OCI-LY7 (cell line): ENCODE results near the gene DNMT3B. TPM values are rescaled to one million over a fixed set of nuclear protein-coding genes. Genes with fewer than 3 reads are reported as not detected.

Source experiments
- BruUV-seq: library from RNA; stranded (reverse); fragments of 400-500 nt; replicated peaks from 2 replicates; lab custom pipeline; 2021; lab: Mats Ljungman, UMichigan
- CTCF ChIA-PET: fragments of 300-600 bp; sonication (Branson Sonifier 250); formaldehyde crosslinking; loops from one replicate; lab custom pipeline; 2022; ENCODE audit warnings: antibody characterized with exemption; ENCODE audit not compliant: unreplicated experiment; lab: Charles Lee
- POLR2A ChIA-PET: fragments of 300-600 bp; sonication (Branson Sonifier 250); formaldehyde crosslinking; loops from one replicate; lab custom pipeline; 2022; ENCODE audit warnings: antibody characterized with exemption; lab: Charles Lee
- DNase-seq: peaks from one replicate; pipeline ENCODE4 v3.0.0-alpha.2; 2015; ENCODE audit warnings: low spot score
- H2AFZ ChIP-seq: fragments of 200-600 bp; sonication (generic), shearing (Covaris generic); 2 replicates; pipeline ENCODE4 v1.6.1; 2014; ENCODE audit warnings: mild to moderate bottlenecking, antibody characterized with exemption, low read length, moderate library complexity
- H3K27ac ChIP-seq: fragments of 200-600 bp; sonication (generic); 2 replicates; pipeline ENCODE4 v1.5.1; 2014; ENCODE audit warnings: mixed run types, low read depth, mild to moderate bottlenecking, moderate library complexity, low read length, inconsistent platforms; ENCODE audit not compliant: poor library complexity, severe bottlenecking
- H3K36me3 ChIP-seq: fragments of 200-600 bp; sonication (generic); 2 replicates; pipeline ENCODE4 v1.6.1; 2014; ENCODE audit warnings: mild to moderate bottlenecking, antibody characterized with exemption, low read length, moderate library complexity, mixed read lengths; ENCODE audit not compliant: insufficient read depth
- H3K4me1 ChIP-seq: fragments of 200-600 bp; sonication (generic); 2 replicates; pipeline ENCODE4 v1.5.1; 2014; ENCODE audit warnings: mild to moderate bottlenecking, low read length; ENCODE audit not compliant: insufficient read depth, poor library complexity, severe bottlenecking
- H3K4me2 ChIP-seq: fragments of 200-600 bp; sonication (generic); 2 replicates; pipeline ENCODE4 v1.6.1; 2014; ENCODE audit warnings: mild to moderate bottlenecking, low read length
- H3K4me3 ChIP-seq: fragments of 200-600 bp; sonication (generic); 2 replicates; pipeline ENCODE4 v1.5.1; 2014; ENCODE audit warnings: mild to moderate bottlenecking, low read depth, low read length; ENCODE audit not compliant: poor library complexity, severe bottlenecking
- H3K79me2 ChIP-seq: fragments of 200-600 bp; sonication (generic); 2 replicates; pipeline ENCODE4 v1.6.1; 2016; ENCODE audit warnings: low read depth, mild to moderate bottlenecking, low read length, moderate library complexity, mixed read lengths; ENCODE audit not compliant: insufficient read depth
- H3K9me2 ChIP-seq: fragments of 200-600 bp; sonication (generic); 2 replicates; pipeline ENCODE4 v1.6.1; 2016; ENCODE audit warnings: mild to moderate bottlenecking, low read length, mixed read lengths; ENCODE audit not compliant: insufficient read depth
- H3K9me3 ChIP-seq: fragments of 200-600 bp; sonication (generic); 2 replicates; pipeline ENCODE4 v1.6.1; 2014; ENCODE audit warnings: mild to moderate bottlenecking, mixed run types, low read length, mixed read lengths
- H4K20me1 ChIP-seq: fragments of 200-600 bp; sonication (generic); 2 replicates; pipeline ENCODE4 v1.6.1; 2014; ENCODE audit warnings: mild to moderate bottlenecking, antibody characterized with exemption, low read length, moderate library complexity, mixed read lengths; ENCODE audit not compliant: insufficient read depth
- CTCF ChIP-seq: fragments of 200-600 bp; sonication (generic); conservative IDR thresholded peaks from 2 replicates; pipeline ENCODE4 v1.5.1; 2014; ENCODE audit warnings: mild to moderate bottlenecking, antibody characterized with exemption, low read length, moderate library complexity, mixed read lengths
- EZH2phosphoT487 ChIP-seq: fragments of 200-600 bp; sonication (generic); IDR thresholded peaks from 2 replicates; pipeline ENCODE4 v1.6.1; 2018; ENCODE audit warnings: low read depth, borderline replicate concordance, mild to moderate bottlenecking, mixed run types, antibody characterized with exemption, low read length, moderate library complexity, mixed read lengths
- intact Hi-C: fragments of 100-400 bp; cut with micrococcal nuclease; formaldehyde crosslinking; loops from one replicate; pipeline ENCODE4 v1.10.0; 2022; ENCODE audit not compliant: unreplicated experiment
- total RNA-seq, 2 experiments: library from RNA; depleted of rRNA in 1 of 2; stranded (reverse); fragments of >200 nt in 1 of 2; shearing (Covaris generic) in 1 of 2; gene quantifications; 2 replicates each; pipeline ENCODE4 v1.2.3, GENCODE V29; 2014 to 2022

Gene DNMT3B
- total RNA-seq, 2 experiments from 2014 or later = 12.1 to 13.8 TPM

GRCh38 chr20:32749914-32750637 lies 12.1 kb upstream of the DNMT3B start:
- H3K9me3 ChIP-seq = no peaks in the 10 kb centered on the region
- H2AFZ ChIP-seq = no peak overlapping the region; the same call in 1 of the 2 replicates
- H3K4me3 ChIP-seq = no peak overlapping the region
- no peak for TF ChIP-seq CTCF
- no peak for TF ChIP-seq EZH2phosphoT487
- H3K27ac ChIP-seq = no peak overlapping the region
- no peaks in the 10 kb centered on the region for H4K20me1 ChIP-seq
- no peaks in the 10 kb centered on the region for H3K9me2 ChIP-seq
- H3K4me1 ChIP-seq = peaks cover 10% of the 10 kb centered on the region
- CTCF ChIA-PET = no interaction called here
- H3K79me2 ChIP-seq = no peaks in the 10 kb centered on the region
- no TSS peak for BruUV-seq
- DNase-seq = no peak
- POLR2A ChIA-PET = no interaction called here
- no peak overlapping the region for H3K4me2 ChIP-seq
- intact Hi-C loops = no loop called here
- H3K36me3 ChIP-seq = no peaks in the 10 kb centered on the region

DNA sequence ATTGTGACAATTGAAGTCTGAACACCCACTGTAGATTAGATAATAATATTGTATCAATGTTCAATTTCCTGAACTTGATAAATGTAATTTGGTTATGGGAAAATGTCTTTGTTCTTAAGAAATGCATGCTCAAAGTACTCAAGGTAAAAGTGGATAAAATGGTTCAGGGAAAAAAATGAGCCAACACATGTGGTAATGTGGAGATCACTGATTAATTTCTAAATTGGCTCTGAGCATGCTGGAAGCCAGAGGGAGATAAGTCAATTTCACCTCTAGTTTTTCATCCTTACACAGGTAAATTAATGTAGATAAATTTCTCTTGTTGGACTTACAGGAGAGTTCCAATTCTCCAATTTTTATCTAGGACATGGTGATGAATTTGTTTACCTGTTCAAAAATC lies 10.9 kb upstream of the DNMT3B start:
- TF ChIP-seq EZH2phosphoT487 = no peak
- TF ChIP-seq CTCF = no peak
- no TSS peak for BruUV-seq
- POLR2A ChIA-PET = no interaction called here
- no peaks in the 10 kb centered on the region for H4K20me1 ChIP-seq
- H2AFZ ChIP-seq = no peak overlapping the region
- no peak overlapping the region for H3K4me3 ChIP-seq
- H3K27ac ChIP-seq = no peak overlapping the region
- H3K9me3 ChIP-seq = no peaks in the 10 kb centered on the region
- no peaks in the 10 kb centered on the region for H3K79me2 ChIP-seq
- intact Hi-C loops = no loop called here
- peaks cover 2% of the 10 kb centered on the region for H3K4me1 ChIP-seq
- no peaks in the 10 kb centered on the region for H3K36me3 ChIP-seq
- no peaks in the 10 kb centered on the region for H3K9me2 ChIP-seq
- no peak overlapping the region for H3K4me2 ChIP-seq
- DNase-seq = no peak
- CTCF ChIA-PET = no interaction called here

DNA sequence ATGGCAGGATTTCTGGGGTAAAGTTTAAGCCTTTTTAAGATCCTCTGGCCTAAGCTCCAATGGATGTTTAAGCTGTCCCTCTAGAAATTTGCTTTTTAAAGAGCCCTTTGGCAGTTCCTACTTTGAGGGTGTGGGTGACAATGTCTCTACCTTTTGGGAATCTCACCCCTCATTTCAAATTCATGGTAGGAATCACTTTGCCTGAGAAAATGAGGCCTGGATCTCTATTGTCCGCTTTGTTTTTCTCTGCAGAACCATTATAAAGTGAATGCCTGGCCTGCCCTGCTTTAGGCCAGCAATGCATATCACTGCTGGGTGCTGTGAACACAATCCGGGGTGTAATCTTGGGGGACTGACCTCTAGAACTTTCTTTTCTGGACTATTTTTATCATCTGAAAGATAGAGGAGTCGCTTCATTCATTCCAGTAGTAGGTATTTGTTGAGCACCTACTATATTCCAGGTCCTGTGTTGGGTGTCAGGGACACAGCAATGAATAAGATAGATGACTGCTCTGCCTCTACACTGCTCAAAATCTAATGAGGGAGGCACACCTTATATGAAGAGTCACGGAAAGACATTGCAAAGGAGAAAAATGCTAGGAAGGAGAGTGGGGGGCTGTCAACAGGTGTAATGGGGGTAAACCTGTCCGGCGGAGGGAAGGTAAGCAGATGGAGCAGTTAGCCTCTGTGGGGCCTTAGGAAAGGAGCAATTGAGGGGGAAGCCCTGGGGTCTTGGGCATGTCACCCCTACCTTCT lies 10.3 kb upstream of the DNMT3B start:
- no TSS peak for BruUV-seq
- no peak overlapping the region for H3K27ac ChIP-seq
- no peak overlapping the region for H3K4me3 ChIP-seq
- H3K9me2 ChIP-seq = no peaks in the 10 kb centered on the region
- no peaks in the 10 kb centered on the region for H3K4me1 ChIP-seq
- intact Hi-C loops = no loop called here
- H3K9me3 ChIP-seq = no peaks in the 10 kb centered on the region
- TF ChIP-seq EZH2phosphoT487 = no peak
- TF ChIP-seq CTCF = no peak
- H4K20me1 ChIP-seq = no peaks in the 10 kb centered on the region
- no peaks in the 10 kb centered on the region for H3K79me2 ChIP-seq
- no peak overlapping the region for H2AFZ ChIP-seq
- ChIA-PET POLR2A (no interaction called here), CTCF (no interaction called here)
- DNase-seq = no peak
- no peak overlapping the region for H3K4me2 ChIP-seq
- H3K36me3 ChIP-seq = no peaks in the 10 kb centered on the region
